Omental fat pad (tissue), 4 donors: ENCODE results near the gene CABLES2. TPM values are rescaled to one million over a fixed set of nuclear protein-coding genes. Genes with fewer than 3 reads are reported as not detected.

ENCODE experiments used
- ATAC-seq: fragments of 150-250 bp; one replicate; pipeline ENCODE4 v1.9.1; 2016; ENCODE audit warnings: mild to moderate bottlenecking, moderate library complexity; ENCODE audit not compliant: low FRiP score
- DNase-seq: peaks from one replicate; pipeline ENCODE4 v3.0.0-alpha.2; 2019; ENCODE audit warnings: low spot score
- CTCF ChIP-seq, 3 donors: fragments of 450-650 bp; IDR thresholded peaks; one replicate each; pipeline ENCODE4 v1.5.1; 2016 to 2017; ENCODE audit warnings: antibody characterized with exemption in 3 of 3, mild to moderate bottlenecking in 3 of 3, moderate library complexity in 2 of 3
- total RNA-seq, 4 donors: library from RNA; depleted of rRNA; stranded (reverse); fragments of >200 nt; gene quantifications; one replicate each; pipeline ENCODE4 v1.1.0, GENCODE V29; 2016

The CABLES2 gene
- total RNA-seq, 4 donors from 2014 or later: 1.5 to 2.8 (median 2.5) TPM

- TF ChIP-seq CTCF (IDR thresholded peaks at IDR 0.05): no peak
Measured at GRCh38 chr20:62445553-62446340, 38.7 kb upstream of the CABLES2 start.

GRCh38 chr20:62444286-62444685 is 37.2 kb upstream of the CABLES2 start:
- TF ChIP-seq CTCF (IDR thresholded peaks at IDR 0.05): no peak

More at GRCh38 chr20:62445553-62446340, 38.7 kb upstream of the CABLES2 start:
- ATAC-seq (no peak), DNase-seq (no peak)

GRCh38 chr20:62441987-62442539 is 35.0 kb upstream of the CABLES2 start:
- ATAC-seq (no peak), DNase-seq (no peak)
- TF ChIP-seq CTCF (IDR thresholded peaks at IDR 0.05): no peak

More at GRCh38 chr20:62444286-62444685, 37.2 kb upstream of the CABLES2 start:
- DNase-seq (no peak), ATAC-seq (no peak)

- TF ChIP-seq CTCF (IDR thresholded peaks at IDR 0.05): no peak
- ATAC-seq (no peak), DNase-seq (no peak)
Measured at GRCh38 chr20:62439218-62439617, 32.1 kb upstream of the CABLES2 start.

GRCh38 chr20:62437927-62438326 is 30.8 kb upstream of the CABLES2 start:
- ATAC-seq (no peak), DNase-seq (no peak)
- no peak for TF ChIP-seq CTCF (IDR thresholded peaks at IDR 0.05)

GRCh38 chr20:62437496-62437895 is 30.4 kb upstream of the CABLES2 start:
- no peak for DNase-seq
- TF ChIP-seq CTCF (IDR thresholded peaks at IDR 0.05): no peak
- no peak for ATAC-seq

- ATAC-seq (no peak), DNase-seq (no peak)
- TF ChIP-seq CTCF (IDR thresholded peaks at IDR 0.05): no peak
Measured at GRCh38 chr20:62436692-62437091, 29.6 kb upstream of the CABLES2 start.
